ACC112 (cell line): ENCODE data around the gene ACE2.

Experiments
- H2AFZ ChIP-seq: fragments of 200-600 bp; sonication (generic); one replicate; pipeline ENCODE4 v1.6.0; 2017; ENCODE audit warnings: antibody characterized with exemption, low read length; ENCODE audit not compliant: unreplicated experiment
- H3K27ac ChIP-seq: fragments of 200-600 bp; sonication (generic); 2 replicates; pipeline ENCODE4 v1.5.1; 2014; ENCODE audit warnings: low read depth, mild to moderate bottlenecking, antibody characterized with exemption, low read length, moderate library complexity
- H3K27me3 ChIP-seq: fragments of 200-600 bp; sonication (generic); 2 replicates; pipeline ENCODE4 v1.6.1; 2014; ENCODE audit warnings: mild to moderate bottlenecking, antibody characterized with exemption, low read length, moderate library complexity, mixed read lengths; ENCODE audit not compliant: insufficient read depth
- H3K36me3 ChIP-seq: fragments of 200-600 bp; sonication (generic); 2 replicates; pipeline ENCODE4 v1.6.1; 2016; ENCODE audit warnings: mild to moderate bottlenecking, antibody characterized with exemption, low read length, moderate library complexity, mixed read lengths; ENCODE audit not compliant: insufficient read depth
- H3K4me1 ChIP-seq: fragments of 200-600 bp; sonication (generic); one replicate; pipeline ENCODE4 v1.6.1; 2016; ENCODE audit warnings: low read length, mixed read lengths; ENCODE audit not compliant: insufficient read depth, unreplicated experiment, control insufficient read depth
- H3K4me3 ChIP-seq: fragments of 200-600 bp; sonication (generic); 2 replicates; pipeline ENCODE4 v1.5.1; 2014; ENCODE audit warnings: mild to moderate bottlenecking, low read depth, low read length
- H3K79me2 ChIP-seq: fragments of 200-600 bp; sonication (generic); one replicate; pipeline ENCODE4 v1.6.0; 2016; ENCODE audit warnings: low read length; ENCODE audit not compliant: control insufficient read depth, unreplicated experiment, insufficient read depth

Gene ACE2

DNA sequence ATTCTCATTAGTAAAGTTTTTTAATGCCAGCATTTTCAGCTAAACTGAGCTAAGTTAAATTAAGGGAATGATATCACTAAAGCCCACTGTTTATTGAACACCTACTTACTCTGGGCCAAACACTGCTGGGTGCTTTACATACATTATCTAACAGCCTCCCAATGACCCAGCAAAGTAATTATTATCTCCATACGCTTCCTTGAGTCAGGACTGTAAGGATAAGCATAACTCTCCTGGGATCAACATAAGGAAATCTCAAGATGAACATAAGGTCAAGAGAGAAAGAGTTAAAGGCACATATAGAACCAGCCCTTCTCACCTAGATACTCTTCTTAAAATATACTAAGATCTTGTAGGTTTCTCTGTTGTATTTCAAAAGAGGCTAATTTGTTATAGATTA lies 86.5 kb downstream of the ACE2 start:
- Histone ChIP-seq H3K4me3 (no peak overlapping the region), H3K4me1 (no peaks in the 10 kb centered on the region), H2AFZ (no peak overlapping the region), H3K27ac (no peak overlapping the region), H3K27me3 (peaks cover 10% of the 10 kb centered on the region), H3K79me2 (no peaks in the 10 kb centered on the region), H3K36me3 (no peaks in the 10 kb centered on the region)

- no peaks in the 10 kb centered on the region for H3K36me3 ChIP-seq
- peaks cover 10% of the 10 kb centered on the region for H3K27me3 ChIP-seq
- H3K4me3 ChIP-seq, result no peak overlapping the region
- H3K79me2 ChIP-seq, result no peaks in the 10 kb centered on the region
- no peak overlapping the region for H2AFZ ChIP-seq
- no peaks in the 10 kb centered on the region for H3K4me1 ChIP-seq
- H3K27ac ChIP-seq, result no peak overlapping the region
Observed at GRCh38 chrX:15512401-15512965, 88.3 kb downstream of the ACE2 start.

GRCh38 chrX:15511563-15511962 lies 89.2 kb downstream of the ACE2 start:
- H3K4me3 ChIP-seq, result no peak overlapping the region
- H3K27ac ChIP-seq, result no peak overlapping the region
- H3K79me2 ChIP-seq, result no peaks in the 10 kb centered on the region
- no peaks in the 10 kb centered on the region for H3K36me3 ChIP-seq
- no peaks in the 10 kb centered on the region for H3K4me1 ChIP-seq
- H2AFZ ChIP-seq, result no peak overlapping the region
- peaks cover 10% of the 10 kb centered on the region for H3K27me3 ChIP-seq
